Cerebellar cortex (tissue), 1 donor: Measurements from ENCODE around the gene PSTPIP2.
"Not testable (repeated sequence)": the region's sequence is repeated elsewhere in the genome, so short reads cannot be mapped to it uniquely, and the experiment has no call there.

Experiments
- DNase-seq: peaks from one replicate; pipeline ENCODE4 v3.0.0-alpha.2; 2015; ENCODE audit warnings: low spot score

PSTPIP2 gene

GRCh38 chr18:46070232-46070631 is 1.8 kb downstream of the PSTPIP2 start:
- no peak for DNase-seq

GRCh38 chr18:46069524-46069923 is 2.5 kb downstream of the PSTPIP2 start:
- no peak for DNase-seq

GRCh38 chr18:46068763-46069162 is 3.3 kb downstream of the PSTPIP2 start:
- DNase-seq, result no peak

- no peak for DNase-seq
Observed at GRCh38 chr18:46067438-46068007, 4.5 kb downstream of the PSTPIP2 start.

- no peak for DNase-seq
Observed at GRCh38 chr18:46062781-46063180, 9.3 kb downstream of the PSTPIP2 start.

GRCh38 chr18:46061796-46062195 is 10.3 kb downstream of the PSTPIP2 start:
- DNase-seq, result no peak

GRCh38 chr18:46061387-46061786 is 10.7 kb downstream of the PSTPIP2 start:
- DNase-seq, result no peak

GRCh38 chr18:46060359-46060841 is 11.7 kb downstream of the PSTPIP2 start:
- DNase-seq, result no peak

- DNase-seq, result no peak
Observed at GRCh38 chr18:46055838-46056230, 16.2 kb downstream of the PSTPIP2 start.

GRCh38 chr18:46054956-46055837 is 16.9 kb downstream of the PSTPIP2 start:
- DNase-seq, result no peak

GRCh38 chr18:46053368-46054095 is 18.5 kb downstream of the PSTPIP2 start:
- no peak for DNase-seq

GRCh38 chr18:46051731-46052461 is 20.2 kb downstream of the PSTPIP2 start:
- DNase-seq, result no peak

GRCh38 chr18:46050268-46050667 is 21.8 kb downstream of the PSTPIP2 start:
- DNase-seq, result no peak

- no peak for DNase-seq
Observed at GRCh38 chr18:46048641-46049040, 23.4 kb downstream of the PSTPIP2 start.

GRCh38 chr18:46047369-46047768 is 24.7 kb downstream of the PSTPIP2 start:
- not testable (repeated sequence) for DNase-seq

GRCh38 chr18:46046688-46047087 is 25.4 kb downstream of the PSTPIP2 start:
- no peak for DNase-seq

- no peak for DNase-seq
Observed at GRCh38 chr18:46046126-46046525, 25.9 kb downstream of the PSTPIP2 start.

- no peak for DNase-seq
Observed at GRCh38 chr18:46042571-46043123, 29.4 kb downstream of the PSTPIP2 start.

GRCh38 chr18:46040747-46041104 is 31.3 kb downstream of the PSTPIP2 start:
- DNase-seq, result no peak

- no peak for DNase-seq
Observed at GRCh38 chr18:46040033-46040746, 31.9 kb downstream of the PSTPIP2 start.
